HG02571 (cell line): ENCODE data around the gene DLGAP1.

Experiments used
- ATAC-seq: cut with Tn5 transposase; IDR thresholded peaks from one replicate; pipeline ENCODE4 v1.9.1; 2021; ENCODE audit warnings: mild to moderate bottlenecking, moderate library complexity; ENCODE audit not compliant: unreplicated experiment

The DLGAP1 gene

DNA sequence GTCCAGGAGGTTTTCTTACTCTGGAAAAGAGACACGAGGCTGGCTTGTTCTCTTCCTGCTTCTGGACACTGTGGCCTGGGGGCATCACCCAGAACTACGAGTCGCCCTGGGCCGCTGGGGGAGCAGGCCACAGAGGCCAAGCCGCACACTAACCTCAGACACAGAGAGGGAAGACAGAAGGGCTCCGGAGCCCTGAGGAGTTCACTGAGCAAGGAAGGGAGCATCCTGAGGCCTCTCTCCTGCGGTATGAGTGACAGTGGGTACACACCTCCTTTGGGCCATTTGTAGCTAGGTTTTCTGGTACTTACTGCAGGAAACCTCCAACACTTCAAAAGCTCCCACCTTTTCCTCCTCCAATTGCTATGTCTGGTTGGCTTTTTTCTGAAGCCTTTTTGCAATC lies 494.1 kb downstream of the DLGAP1 start:
- ATAC-seq = no peak

DNA sequence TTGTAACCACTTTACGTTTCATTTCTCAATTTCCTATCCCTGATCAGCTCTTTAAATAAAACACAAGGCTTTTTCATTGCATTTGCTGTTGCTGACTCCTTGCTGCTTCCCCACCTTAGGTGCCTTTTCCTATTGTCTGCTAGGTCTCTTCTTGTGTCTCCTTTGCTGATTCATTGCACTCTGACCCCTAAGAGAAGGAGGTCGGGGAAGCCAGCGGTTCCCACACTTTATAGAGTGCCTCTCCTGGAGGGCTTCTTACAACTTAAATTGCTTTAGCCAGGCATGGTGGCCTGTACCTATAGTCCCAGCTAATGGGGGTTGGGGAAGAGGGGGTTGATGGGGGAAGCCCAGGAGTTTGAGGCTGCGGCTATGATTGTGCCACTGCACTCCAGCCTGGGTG lies 495.0 kb downstream of the DLGAP1 start:
- no peak for ATAC-seq

DNA sequence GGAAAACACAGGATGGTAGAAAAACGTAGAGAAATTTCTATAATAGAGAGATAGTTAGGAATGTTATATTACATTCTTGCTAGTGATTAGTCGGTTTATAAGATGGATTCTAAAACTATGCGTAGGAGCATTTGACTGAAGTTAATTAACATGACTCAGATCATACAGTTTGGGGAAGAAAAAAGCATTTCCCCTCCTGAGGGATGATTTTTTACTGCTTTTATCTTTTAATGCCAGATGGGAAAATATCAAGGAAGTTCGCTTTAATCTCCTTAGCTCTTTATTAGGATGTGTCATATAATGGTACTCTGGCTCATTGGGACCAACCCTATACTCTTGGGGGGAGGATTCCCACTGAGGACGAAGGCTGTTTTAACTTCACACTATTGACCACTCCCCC lies 503.1 kb downstream of the DLGAP1 start:
- ATAC-seq = no peak

DNA sequence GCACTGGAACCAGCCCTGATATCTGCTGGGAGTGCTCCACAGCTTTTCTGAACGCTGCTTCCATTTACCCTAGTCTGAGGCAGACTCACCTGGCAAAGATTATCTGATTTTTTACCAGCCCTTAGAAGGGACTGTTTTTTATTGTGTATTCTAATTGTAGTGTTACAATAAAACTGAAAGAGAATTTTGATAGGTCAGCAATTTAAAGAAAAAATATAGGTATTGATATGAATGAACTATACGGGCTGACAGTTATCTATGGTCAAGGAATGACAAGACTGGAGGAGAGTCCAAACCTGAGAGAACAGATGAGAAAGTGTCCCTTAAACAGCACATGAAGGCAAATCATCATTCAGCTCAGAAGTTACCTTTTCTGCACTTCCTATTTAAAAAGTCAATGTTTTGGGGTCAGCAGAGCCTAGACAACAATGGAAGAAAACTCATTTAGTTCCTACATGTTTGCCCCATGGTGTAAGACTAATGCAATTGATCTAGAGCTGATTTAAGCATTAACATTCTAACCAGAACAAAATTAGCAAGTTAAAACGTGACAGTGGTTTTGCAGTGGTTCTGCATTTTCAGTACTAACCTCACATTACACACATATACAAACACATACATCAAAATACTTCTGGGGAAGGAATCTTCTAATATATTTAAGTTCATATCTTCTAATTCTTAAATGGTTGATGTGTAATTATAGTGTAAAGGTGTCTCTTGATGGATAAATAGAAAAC lies 504.3 kb downstream of the DLGAP1 start:
- no peak for ATAC-seq

DNA sequence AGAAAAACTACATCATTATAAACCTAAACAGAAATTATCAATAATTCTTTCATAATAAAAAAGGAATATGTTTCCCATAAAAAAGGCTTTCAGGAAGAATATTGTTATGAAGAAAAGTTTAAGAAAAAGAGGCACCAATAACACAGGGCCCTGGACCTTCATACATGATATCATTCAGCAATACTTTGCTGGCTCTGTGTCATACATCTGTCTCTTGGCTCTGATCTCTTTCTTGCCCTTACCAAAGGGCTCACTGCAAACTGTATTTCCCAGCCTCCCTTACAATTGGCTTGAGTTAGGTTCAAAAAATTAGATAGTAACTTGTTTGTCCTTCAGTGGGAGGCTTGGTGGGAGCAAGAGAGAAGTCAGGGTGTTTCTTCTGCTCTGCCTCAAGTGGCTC lies 506.1 kb downstream of the DLGAP1 start:
- ATAC-seq = no peak

DNA sequence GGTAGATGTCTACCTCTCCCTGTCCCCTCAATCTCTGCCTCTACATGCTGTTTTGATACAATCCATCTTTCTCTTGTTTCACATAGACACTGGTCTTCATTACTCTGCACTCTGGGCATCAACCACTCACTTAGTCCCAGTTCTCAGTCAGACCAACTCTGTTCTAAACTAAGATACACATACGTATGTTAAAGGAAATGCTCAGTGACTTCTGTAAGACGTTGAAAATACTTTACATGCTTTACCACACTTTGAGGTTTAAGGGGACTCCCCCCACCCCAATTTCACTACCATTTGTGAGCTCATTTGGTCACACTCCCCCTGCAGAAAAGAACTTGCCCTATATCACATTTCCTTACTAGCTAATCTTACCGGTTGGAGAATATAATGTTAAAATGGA lies 507.7 kb downstream of the DLGAP1 start:
- no peak for ATAC-seq

DNA sequence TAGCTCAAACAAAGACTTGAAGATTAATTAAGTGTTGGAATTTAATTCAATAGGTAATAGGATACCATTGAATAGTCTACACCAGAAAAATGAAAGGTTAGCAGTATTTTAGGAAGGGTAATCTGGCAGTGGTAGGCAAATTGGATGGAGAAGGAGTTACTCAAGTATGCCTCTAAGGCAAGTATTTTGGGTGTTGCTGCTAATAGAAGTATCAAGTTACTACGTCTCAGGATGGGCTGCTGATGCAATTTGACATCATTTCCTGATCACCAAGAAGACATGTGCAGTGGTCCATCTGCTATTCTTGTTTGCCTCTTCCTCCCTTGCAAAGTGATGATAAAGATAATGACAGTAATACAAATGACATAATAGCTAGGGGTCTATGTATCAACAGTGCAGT lies 519.8 kb downstream of the DLGAP1 start:
- no peak for ATAC-seq

DNA sequence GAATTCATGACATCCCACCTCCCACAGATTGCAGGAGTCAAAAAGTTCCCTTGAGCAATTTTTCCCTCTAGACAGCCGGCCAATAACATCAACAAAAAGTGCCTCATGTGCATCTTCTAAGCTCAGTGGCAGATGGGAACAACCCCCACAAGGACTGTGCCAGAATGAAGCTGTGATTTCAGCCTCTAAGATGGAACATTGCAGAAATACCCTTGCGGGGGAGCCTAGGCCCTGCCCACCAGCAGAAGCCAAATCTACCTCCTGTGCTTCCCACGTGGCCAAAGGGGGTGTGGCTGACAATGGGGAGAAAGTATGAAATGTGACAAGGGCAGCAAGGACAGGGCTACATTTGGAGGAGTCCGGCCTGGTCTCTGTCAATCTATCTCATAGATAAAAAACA lies 522.8 kb downstream of the DLGAP1 start:
- ATAC-seq = no peak

DNA sequence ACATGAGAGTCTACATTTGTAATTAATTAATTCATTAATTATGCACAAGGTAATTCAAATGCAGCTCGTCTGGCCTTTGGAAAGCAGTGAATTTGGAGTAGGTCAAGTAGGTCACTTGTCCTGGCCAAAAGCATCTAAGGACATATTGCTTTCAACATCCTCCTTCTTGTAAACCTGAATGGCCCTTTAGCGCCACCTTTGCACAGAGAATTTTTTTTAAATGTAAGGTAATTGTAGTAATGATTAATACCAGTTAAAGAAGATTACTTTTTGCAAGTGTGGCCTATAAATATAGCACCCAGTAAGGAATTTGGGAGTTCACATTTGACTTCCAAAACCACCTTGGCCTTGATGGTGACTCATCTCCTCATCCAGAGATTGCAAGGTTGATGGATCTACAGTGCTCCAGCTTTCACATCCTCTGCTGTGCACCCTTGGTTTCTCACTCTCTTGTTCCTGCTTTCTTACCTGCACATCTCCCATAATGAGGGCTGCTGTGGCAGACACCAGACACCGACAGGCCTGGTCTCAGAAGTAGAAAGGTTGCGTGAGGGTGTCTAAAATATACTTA lies 523.5 kb downstream of the DLGAP1 start:
- ATAC-seq = no peak

DNA sequence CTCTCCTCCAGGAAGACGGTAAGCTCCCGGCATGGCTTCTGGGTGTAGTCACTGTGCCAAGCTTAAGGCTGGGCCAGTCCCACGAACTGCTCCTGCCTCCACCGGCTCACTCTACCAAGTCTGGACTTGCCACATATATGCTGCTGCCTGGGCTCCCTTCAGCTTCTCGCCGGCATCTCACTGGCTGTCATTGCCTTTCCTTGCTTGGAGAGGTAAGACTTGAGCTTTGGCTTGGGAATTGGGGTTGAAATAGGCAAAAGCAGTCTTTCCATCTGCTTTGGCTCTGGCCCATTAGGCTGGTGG lies 524.1 kb downstream of the DLGAP1 start:
- ATAC-seq = no peak

DNA sequence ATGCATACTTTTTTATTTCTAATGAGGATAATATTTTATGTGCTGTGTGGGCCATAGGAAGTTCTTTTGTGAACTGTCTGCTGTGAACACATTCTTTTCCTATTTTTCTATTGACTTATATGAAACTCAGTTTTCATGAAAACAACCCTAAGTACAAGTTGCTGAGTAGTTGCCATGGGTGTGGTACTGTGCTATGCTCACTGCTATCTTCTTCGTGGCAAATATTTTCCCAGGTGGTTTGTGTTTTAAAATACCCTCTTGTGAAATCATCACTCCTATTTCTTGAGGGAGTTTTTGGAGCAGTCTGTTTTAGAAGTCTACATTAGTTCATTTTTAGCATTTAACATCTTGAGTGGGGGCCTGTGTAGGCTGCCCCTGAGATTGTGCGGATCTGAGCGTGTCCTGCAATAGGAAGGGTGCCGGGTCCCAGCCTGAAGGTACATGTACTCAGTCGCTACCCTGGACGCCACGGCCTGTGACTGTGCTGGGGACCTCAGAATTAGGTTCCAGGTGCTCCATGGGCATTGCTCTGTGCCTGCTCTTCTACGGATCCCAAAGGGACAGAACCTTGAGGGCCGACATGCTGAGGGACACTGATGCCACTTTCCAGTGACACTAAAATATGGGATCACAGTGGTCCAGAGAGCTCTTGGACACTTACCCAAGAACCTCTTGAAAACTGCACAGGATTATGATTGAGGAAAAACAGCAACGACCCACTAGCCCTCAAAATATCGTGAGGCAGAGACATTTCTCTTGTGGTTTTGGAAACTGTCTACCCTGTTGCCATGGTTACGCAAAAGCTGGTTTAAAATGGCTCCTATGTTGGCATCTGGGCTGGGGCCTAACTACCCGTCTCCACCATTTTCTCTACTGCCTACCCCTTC lies 524.7 kb downstream of the DLGAP1 start:
- no peak for ATAC-seq

DNA sequence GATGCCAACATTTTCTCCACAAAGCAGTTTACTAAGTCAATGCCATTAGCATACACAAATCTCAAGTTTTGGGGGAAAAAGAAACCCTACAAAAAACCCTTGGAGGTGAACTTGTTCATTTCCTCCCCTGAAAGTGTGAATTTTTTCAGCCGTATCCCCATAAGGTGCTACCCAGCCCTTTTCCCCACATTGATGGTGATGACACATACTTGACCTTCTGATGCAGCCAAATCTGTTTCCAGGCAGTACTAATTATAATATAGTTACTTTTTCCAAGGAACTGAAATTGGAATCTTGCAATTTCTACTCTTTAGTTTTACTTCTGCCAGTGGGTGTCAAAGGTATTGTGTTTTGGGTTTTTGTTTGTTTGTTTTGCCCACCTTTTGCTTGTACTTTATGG lies 530.7 kb downstream of the DLGAP1 start:
- no peak for ATAC-seq

DNA sequence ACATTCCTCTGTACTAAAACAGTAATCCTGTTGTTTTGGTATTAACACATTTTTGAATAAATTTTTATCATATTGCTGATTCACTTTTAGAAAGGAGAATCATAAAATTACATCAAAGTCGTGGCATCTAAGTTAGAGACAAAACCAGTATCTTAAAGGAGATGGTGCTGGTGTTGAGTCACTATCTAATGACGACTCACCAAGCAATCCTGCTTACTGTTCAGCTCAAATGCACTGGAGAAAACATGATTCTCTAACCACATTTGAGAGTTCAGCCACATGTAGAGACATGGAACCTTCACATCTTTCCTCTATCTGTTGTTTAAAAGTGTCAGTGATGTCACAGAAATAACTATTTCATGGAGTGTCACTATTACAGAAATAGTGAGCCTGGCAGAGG lies 531.4 kb downstream of the DLGAP1 start:
- ATAC-seq = no peak

DNA sequence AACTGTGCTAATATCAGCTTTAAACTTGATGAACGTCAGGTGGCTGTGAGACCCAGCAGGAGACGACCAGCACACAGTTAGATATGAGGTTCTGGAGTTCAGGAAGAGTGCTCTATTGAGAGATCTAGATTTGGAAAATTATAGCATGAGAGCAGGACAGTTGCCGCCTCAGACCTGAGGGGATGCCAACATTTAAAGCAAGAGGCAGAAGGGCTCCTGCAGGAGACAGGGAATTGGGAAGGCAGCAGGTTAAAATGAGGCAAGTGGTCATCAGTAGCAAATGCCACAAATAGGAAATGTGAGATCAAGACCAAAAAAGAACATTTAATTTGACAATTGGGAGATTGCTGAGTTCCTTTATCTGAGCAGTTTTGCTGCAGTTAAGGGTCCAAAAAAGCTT lies 533.3 kb downstream of the DLGAP1 start:
- ATAC-seq = no peak

DNA sequence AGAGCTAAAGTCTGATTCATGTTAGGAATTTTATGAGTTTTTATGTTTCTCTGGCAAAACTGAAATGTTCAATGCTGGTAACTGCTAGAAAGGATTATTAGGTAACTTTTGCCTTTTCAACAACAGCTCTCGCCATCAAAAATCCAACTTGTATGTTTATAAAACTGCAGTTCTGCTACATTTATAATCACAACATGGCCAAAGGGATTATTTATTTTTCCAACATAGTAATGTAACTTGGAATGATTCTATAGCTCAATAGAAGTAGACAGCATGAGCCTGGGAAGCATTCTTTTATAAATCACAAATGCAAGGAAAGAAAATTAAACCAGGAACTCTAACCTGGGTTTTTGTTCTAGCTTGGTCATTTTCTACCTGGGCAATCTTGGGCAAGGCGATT lies 534.3 kb downstream of the DLGAP1 start:
- ATAC-seq = no peak

DNA sequence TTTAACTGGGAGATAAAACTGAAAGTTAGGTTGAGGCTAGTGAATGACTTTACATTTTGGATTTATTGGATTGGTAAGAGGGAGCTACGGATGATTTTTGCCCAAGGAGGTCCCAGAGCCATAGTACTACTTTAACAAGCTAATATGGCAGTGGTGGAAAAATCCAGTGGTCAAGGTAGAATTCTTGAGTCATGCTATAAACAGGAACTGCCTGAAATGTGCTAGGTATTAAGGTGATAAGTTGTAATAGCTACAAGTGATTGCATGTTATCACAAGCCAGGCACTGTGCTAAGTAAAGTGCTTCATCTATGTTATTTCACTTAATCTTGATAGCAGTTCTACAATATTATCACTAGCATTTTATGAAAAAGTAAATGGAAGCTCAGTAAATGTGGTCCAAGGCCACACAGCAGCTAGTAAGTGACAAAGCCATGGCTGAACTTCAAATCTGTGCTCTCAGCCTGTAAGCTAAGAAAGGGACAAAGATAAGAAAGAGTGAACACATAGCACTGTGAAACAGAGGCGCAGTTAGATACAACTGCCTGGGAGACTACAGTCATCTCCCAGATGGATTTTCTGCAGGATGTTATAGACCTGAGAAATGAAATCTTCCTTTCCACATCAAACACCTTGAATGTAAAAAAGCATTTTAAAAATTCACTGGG lies 535.6 kb downstream of the DLGAP1 start:
- no peak for ATAC-seq

DNA sequence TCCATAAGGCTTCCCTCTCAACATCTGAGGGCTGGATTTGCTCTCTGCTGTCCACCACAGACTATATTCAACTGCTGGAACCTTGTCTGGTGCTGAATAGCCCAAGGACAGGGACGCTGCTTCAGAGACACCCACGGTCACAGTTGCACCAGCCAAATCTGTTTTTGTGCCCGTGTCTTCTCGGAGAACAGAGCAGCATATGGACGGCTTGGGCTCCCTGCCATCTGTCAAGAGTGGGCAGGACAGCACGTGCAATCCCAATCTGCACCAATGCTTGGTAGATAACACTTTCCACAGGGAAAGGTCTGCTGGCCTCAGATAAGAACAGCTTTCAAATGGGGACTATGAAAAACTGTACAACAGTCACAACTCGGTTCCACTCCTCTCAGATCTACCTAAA lies 539.0 kb downstream of the DLGAP1 start:
- no peak for ATAC-seq

DNA sequence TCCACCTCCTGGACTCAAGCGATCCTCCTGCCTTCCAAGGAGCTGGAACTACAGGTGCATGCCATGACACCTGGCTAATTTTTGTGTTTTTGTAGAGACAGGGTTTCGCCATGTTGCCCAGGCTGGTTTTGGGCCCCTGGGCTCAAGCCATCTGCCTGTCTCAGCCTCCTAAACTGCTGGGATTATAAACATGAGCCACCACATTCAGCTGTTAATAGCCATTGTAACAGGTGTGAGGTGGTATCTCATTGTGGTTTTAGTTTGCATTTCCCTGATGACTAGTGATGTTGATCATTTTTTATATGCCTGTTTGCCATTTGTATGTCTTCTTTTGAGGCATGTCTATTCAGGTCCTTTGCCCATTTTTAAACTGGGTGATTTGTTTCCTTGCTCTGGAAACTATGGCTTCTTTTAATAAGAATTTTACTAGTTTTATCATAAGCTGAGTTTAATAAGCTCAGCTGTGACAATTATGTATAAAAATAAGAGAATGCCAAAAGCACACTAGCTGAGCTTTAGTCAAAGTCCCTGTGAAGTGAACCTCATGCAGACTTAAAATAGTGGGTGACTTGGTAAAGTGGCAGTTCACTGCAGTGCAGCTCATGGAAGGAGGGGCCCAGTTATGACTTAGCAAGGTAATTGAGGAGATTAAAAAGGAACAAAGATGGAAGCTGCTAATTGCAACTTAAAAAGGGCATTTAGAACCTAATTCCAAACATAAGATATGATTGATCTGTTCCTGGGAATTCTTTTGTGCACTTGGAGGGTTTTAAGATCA lies 540.1 kb downstream of the DLGAP1 start:
- ATAC-seq = no peak

DNA sequence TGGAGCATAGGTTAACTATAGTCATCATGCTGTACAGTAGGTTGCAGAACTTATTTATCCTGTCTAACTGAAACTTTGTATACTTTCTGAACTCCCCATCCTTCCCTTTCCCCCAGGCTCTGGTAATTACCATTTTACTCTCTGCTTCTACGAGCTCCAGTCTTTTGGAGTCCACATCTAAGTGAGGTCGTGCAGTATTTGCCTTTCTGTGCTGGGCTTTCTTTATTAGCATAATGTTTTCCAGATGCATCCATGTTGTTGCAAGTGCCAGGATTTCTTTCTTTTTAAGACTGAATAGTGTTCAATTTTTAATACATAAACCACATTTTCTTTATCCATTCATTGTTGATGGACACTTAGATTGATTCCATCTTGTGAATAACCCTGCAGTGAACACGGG lies 541.0 kb downstream of the DLGAP1 start:
- no peak for ATAC-seq

DNA sequence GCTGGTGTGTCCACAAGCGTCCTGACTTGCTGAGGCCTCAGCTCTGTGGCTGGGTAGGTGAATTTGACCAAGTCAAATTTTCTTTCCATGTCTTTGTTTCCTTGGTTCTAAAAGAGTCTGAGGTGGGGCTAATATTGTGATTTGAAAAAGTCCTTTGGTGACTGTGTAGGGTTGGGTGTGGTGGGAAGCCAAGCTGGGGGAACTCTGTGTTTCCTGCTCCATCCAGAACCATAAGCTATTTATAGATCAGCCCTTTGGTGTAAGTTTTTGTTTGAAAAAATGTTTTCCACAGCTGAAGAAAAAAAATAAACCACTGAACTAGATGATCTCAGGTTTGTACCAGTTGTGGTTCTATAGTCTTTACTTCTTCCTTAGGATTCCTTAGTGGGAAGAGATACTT lies 542.4 kb downstream of the DLGAP1 start:
- ATAC-seq = no peak

DNA sequence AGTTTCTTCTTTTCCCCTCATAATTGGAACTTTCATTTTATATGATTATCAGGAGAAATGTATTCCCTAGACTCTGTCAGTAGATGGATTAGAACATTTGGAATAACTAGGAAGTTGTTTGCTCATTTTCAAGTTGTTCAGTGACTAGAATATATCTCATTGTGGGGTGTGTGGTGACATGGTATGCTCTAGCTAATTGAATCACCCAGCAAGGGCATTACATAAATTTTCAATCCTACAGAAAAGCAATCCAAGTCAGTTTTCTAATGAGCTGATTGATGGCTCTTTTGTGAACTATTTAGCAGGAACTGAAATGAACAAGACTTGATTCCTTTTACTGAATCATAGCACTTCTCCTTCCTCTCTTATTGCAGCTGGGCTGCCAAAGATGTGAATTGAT lies 543.7 kb downstream of the DLGAP1 start:
- no peak for ATAC-seq
